ENCODE data around the gene KLHDC10.
"Not testable (repeated sequence)": the region's sequence is repeated elsewhere in the genome, so short reads cannot be mapped to it uniquely, and the experiment has no call there.

KLHDC10 gene

GRCh38 chr7:130142654-130143333 is 72.5 kb downstream of the KLHDC10 start:
- Histone ChIP-seq H3K4me3 (ENCODE audit: low read depth in 1 of 2, low read length in 1 of 2) (no peak overlapping the region), H3K27me3 (peaks cover 12% of the 10 kb centered on the region), H3K36me3 (no peaks in the 10 kb centered on the region), H3K27ac (no peak overlapping the region), H3K4me1 (ENCODE audit: control insufficient read depth in 1 of 2, insufficient read depth in 1 of 2, low read depth in 1 of 2, low read length in 1 of 2) (peaks cover 10 to 11% of the 10 kb centered on the region in 2 experiments), H3K9me3 (no peaks in the 10 kb centered on the region)
- TF ChIP-seq CTCF (IDR thresholded peaks at IDR 0.05) = no peak

GRCh38 chr7:130143334-130143732 is 73.0 kb downstream of the KLHDC10 start:
- TF ChIP-seq CTCF (IDR thresholded peaks at IDR 0.05) = no peak
- no peak overlapping the region for H3K27ac ChIP-seq

GRCh38 chr7:130143986-130144311 is 73.6 kb downstream of the KLHDC10 start:
- H3K27me3 ChIP-seq = peaks cover 12% of the 10 kb centered on the region
- H3K4me3 ChIP-seq (ENCODE audit: low read depth in 1 of 2, low read length in 1 of 2) = no peak overlapping the region
- no peak overlapping the region for H3K27ac ChIP-seq
- peaks cover 10 to 11% of the 10 kb centered on the region in 2 experiments for H3K4me1 ChIP-seq (ENCODE audit: control insufficient read depth in 1 of 2, insufficient read depth in 1 of 2, low read depth in 1 of 2, low read length in 1 of 2)
- no peak for TF ChIP-seq CTCF (IDR thresholded peaks at IDR 0.05)
- no peaks in the 10 kb centered on the region for H3K36me3 ChIP-seq
- no peaks in the 10 kb centered on the region for H3K9me3 ChIP-seq

More at GRCh38 chr7:130143334-130143732, 73.0 kb downstream of the KLHDC10 start:
- Histone ChIP-seq H3K36me3 (no peaks in the 10 kb centered on the region), H3K27me3 (peaks cover 12% of the 10 kb centered on the region), H3K4me3 (ENCODE audit: low read depth in 1 of 2, low read length in 1 of 2) (no peak overlapping the region), H3K4me1 (ENCODE audit: control insufficient read depth in 1 of 2, insufficient read depth in 1 of 2, low read depth in 1 of 2, low read length in 1 of 2) (peaks cover 10 to 11% of the 10 kb centered on the region in 2 experiments), H3K9me3 (no peaks in the 10 kb centered on the region)

- Histone ChIP-seq H3K4me1 (ENCODE audit: control insufficient read depth in 1 of 2, insufficient read depth in 1 of 2, low read depth in 1 of 2, low read length in 1 of 2) (peaks cover 10 to 11% of the 10 kb centered on the region in 2 experiments), H3K27ac (no peak overlapping the region), H3K9me3 (no peaks in the 10 kb centered on the region), H3K27me3 (peaks cover 12% of the 10 kb centered on the region), H3K4me3 (ENCODE audit: low read depth in 1 of 2, low read length in 1 of 2) (no peak overlapping the region), H3K36me3 (no peaks in the 10 kb centered on the region)
- no peak for TF ChIP-seq CTCF (IDR thresholded peaks at IDR 0.05)
Observed at GRCh38 chr7:130144312-130145171, 74.2 kb downstream of the KLHDC10 start.

GRCh38 chr7:130145424-130146100 is 75.2 kb downstream of the KLHDC10 start:
- TF ChIP-seq CTCF (IDR thresholded peaks at IDR 0.05) = no peak

GRCh38 chr7:130146142-130146541 is 75.8 kb downstream of the KLHDC10 start:
- not testable (repeated sequence) for H3K27me3 ChIP-seq; H3K4me1 ChIP-seq (ENCODE audit: control insufficient read depth in 1 of 2, insufficient read depth in 1 of 2, low read depth in 1 of 2, low read length in 1 of 2); H3K27ac ChIP-seq; H3K36me3 ChIP-seq; H3K9me3 ChIP-seq; H3K4me3 ChIP-seq (ENCODE audit: low read depth in 1 of 2, low read length in 1 of 2)

More at GRCh38 chr7:130145424-130146100, 75.2 kb downstream of the KLHDC10 start:
- Histone ChIP-seq H3K27ac (no peak overlapping the region), H3K4me1 (ENCODE audit: control insufficient read depth in 1 of 2, insufficient read depth in 1 of 2, low read depth in 1 of 2, low read length in 1 of 2) (peaks cover 10 to 11% of the 10 kb centered on the region in 2 experiments), H3K27me3 (peaks cover 12% of the 10 kb centered on the region), H3K4me3 (ENCODE audit: low read depth in 1 of 2, low read length in 1 of 2) (no peak overlapping the region), H3K36me3 (no peaks in the 10 kb centered on the region), H3K9me3 (no peaks in the 10 kb centered on the region)
